Fibroblast of lung (primary cell): Measurements from ENCODE around the gene TBL1Y. TPM values are rescaled to one million over a fixed set of nuclear protein-coding genes. Genes with fewer than 3 reads are reported as not detected.

Source experiments
- DNase-seq, 2 donors: peaks; one replicate each; pipeline versions ENCODE4 v3.0.0 to v3.0.0-alpha.2; 2010; ENCODE audit warnings: low read depth in 2 of 2
- H2AFZ ChIP-seq: 2 replicates; pipeline ENCODE4 v1.5.1; 2012; ENCODE audit warnings: low read length, control low read depth, inconsistent platforms
- H3K27ac ChIP-seq: 2 replicates; pipeline ENCODE4 v1.5.1; 2011; ENCODE audit warnings: low read length, control low read depth; ENCODE audit not compliant: insufficient read depth
- H3K27me3 ChIP-seq: 2 replicates; pipeline ENCODE4 v1.5.1; 2011; ENCODE audit warnings: mild to moderate bottlenecking, low read length; ENCODE audit not compliant: control insufficient read depth, insufficient read depth
- H3K36me3 ChIP-seq: 2 replicates; pipeline ENCODE4 v1.5.1; 2011; ENCODE audit warnings: low read length; ENCODE audit not compliant: control insufficient read depth, insufficient read depth
- H3K4me1 ChIP-seq: 2 replicates; pipeline ENCODE4 v1.5.1; 2011; ENCODE audit warnings: low read length; ENCODE audit not compliant: control insufficient read depth, insufficient read depth; ENCODE audit errors: extremely low read depth
- H3K4me2 ChIP-seq: 2 replicates; pipeline ENCODE4 v1.5.1; 2011; ENCODE audit warnings: low read length, control low read depth; ENCODE audit not compliant: insufficient read depth; ENCODE audit errors: extremely low read depth
- H3K4me3 ChIP-seq, 4 experiments: fragments of 200-600 bp in 1 of 4; sonication (generic) in 1 of 4; replicated peaks in 1 of 4; 2 replicates each; pipeline ENCODE4 v1.5.1; 2011 to 2016; ENCODE audit warnings: low read length in 4 of 4, low read depth in 3 of 4, mild to moderate bottlenecking in 3 of 4, control low read depth in 2 of 4, inconsistent platforms in 1 of 4, mixed read lengths in 1 of 4; ENCODE audit not compliant: insufficient read depth in 1 of 4; ENCODE audit errors: control extremely low read depth in 1 of 4
- H3K79me2 ChIP-seq: 2 replicates; pipeline ENCODE4 v1.5.1; 2012; ENCODE audit warnings: mild to moderate bottlenecking, low read length, inconsistent platforms; ENCODE audit not compliant: control insufficient read depth, insufficient read depth
- H3K9ac ChIP-seq: 2 replicates; pipeline ENCODE4 v1.5.1; 2011; ENCODE audit warnings: mild to moderate bottlenecking, low read length, control low read depth; ENCODE audit not compliant: insufficient read depth
- H3K9me3 ChIP-seq: 2 replicates; pipeline ENCODE4 v1.5.1; 2012; ENCODE audit warnings: low read depth, low read length; ENCODE audit not compliant: control insufficient read depth, insufficient read depth
- H4K20me1 ChIP-seq: 2 replicates; pipeline ENCODE4 v1.5.1; 2011; ENCODE audit warnings: low read length; ENCODE audit not compliant: control insufficient read depth, insufficient read depth; ENCODE audit errors: extremely low read depth
- CTCF ChIP-seq, 2 donors: IDR thresholded peaks in 1 of 2; conservative IDR thresholded peaks in 1 of 2; 1 replicate in 1 of 2; 2 replicates in 1 of 2; pipeline ENCODE4 v1.5.1; 2011 to 2012; ENCODE audit warnings: low read length in 2 of 2, control low read depth in 1 of 2, inconsistent platforms in 1 of 2, low read depth in 1 of 2, mild to moderate bottlenecking in 1 of 2
- EZH2 ChIP-seq: IDR thresholded peaks from 2 replicates; pipeline ENCODE4 v1.5.1; 2012; ENCODE audit warnings: low read length, control low read depth, mild to moderate bottlenecking; ENCODE audit errors: missing control alignments
- polyA plus RNA-seq, 2 donors: library from polyadenylated mRNA; depleted of rRNA in 1 of 2; stranded (reverse) in 1 of 2; unstranded in 1 of 2; fragments of >200 nt; gene quantifications; 2 replicates each; pipeline ENCODE4 v1.2.1, GENCODE V29; 2011 to 2012; ENCODE audit warnings: missing spikeins in 1 of 2
- total RNA-seq: library from RNA; depleted of rRNA; stranded (reverse); fragments of >200 nt; gene quantifications from 2 replicates; pipeline ENCODE4 v1.2.1, GENCODE V29; 2014

The TBL1Y gene
- total and polyA plus RNA-seq, 2 donors (not counting 1 experiment from before 2014, with no cell fraction given) = not detected

- Histone ChIP-seq H2AFZ (no peak overlapping the region), H3K27ac (no peak overlapping the region), H3K36me3 (no peaks in the 10 kb centered on the region), H3K79me2 (no peaks in the 10 kb centered on the region), H3K27me3 (no peaks in the 10 kb centered on the region), H3K4me2 (no peak overlapping the region), H4K20me1 (no peaks in the 10 kb centered on the region), H3K4me1 (no peaks in the 10 kb centered on the region), H3K9me3 (no peaks in the 10 kb centered on the region), H3K9ac (no peak overlapping the region), H3K4me3 (no peak overlapping the region)
- no peak for DNase-seq
- TF ChIP-seq EZH2 (no peak), CTCF (conservative IDR thresholded peaks at IDR 0.05 in 1 of 2, IDR thresholded peaks at IDR 0.05 in 1 of 2; ENCODE audit: low read depth in 1 of 2, low read length in 2 of 2) (no peak)
Measured at GRCh38 chrY:6987811-6988210, 77.3 kb downstream of the TBL1Y start.

GRCh38 chrY:6989886-6990620 is 79.6 kb downstream of the TBL1Y start:
- Histone ChIP-seq H3K27ac (no peak overlapping the region), H3K4me3 (no peak overlapping the region), H3K9me3 (no peaks in the 10 kb centered on the region), H3K27me3 (no peaks in the 10 kb centered on the region), H3K4me2 (no peak overlapping the region), H3K79me2 (no peaks in the 10 kb centered on the region), H3K4me1 (no peaks in the 10 kb centered on the region), H3K9ac (no peak overlapping the region), H2AFZ (no peak overlapping the region), H3K36me3 (no peaks in the 10 kb centered on the region), H4K20me1 (no peaks in the 10 kb centered on the region)
- DNase-seq = no peak
- no peak for TF ChIP-seq CTCF (conservative IDR thresholded peaks at IDR 0.05 in 1 of 2, IDR thresholded peaks at IDR 0.05 in 1 of 2; ENCODE audit: low read depth in 1 of 2, low read length in 2 of 2)
- TF ChIP-seq EZH2 = no peak

GRCh38 chrY:6992041-6992440 is 81.5 kb downstream of the TBL1Y start:
- DNase-seq = no peak
- Histone ChIP-seq H3K4me2 (no peak overlapping the region), H3K79me2 (no peaks in the 10 kb centered on the region), H3K27me3 (no peaks in the 10 kb centered on the region), H3K36me3 (no peaks in the 10 kb centered on the region), H2AFZ (no peak overlapping the region), H3K27ac (no peak overlapping the region), H3K9ac (no peak overlapping the region), H3K9me3 (no peaks in the 10 kb centered on the region), H3K4me3 (no peak overlapping the region), H4K20me1 (no peaks in the 10 kb centered on the region), H3K4me1 (no peaks in the 10 kb centered on the region)
- TF ChIP-seq CTCF (conservative IDR thresholded peaks at IDR 0.05 in 1 of 2, IDR thresholded peaks at IDR 0.05 in 1 of 2; ENCODE audit: low read depth in 1 of 2, low read length in 2 of 2) (no peak), EZH2 (no peak)
